ENCODE results near the gene TPO.

The TPO gene

DNA sequence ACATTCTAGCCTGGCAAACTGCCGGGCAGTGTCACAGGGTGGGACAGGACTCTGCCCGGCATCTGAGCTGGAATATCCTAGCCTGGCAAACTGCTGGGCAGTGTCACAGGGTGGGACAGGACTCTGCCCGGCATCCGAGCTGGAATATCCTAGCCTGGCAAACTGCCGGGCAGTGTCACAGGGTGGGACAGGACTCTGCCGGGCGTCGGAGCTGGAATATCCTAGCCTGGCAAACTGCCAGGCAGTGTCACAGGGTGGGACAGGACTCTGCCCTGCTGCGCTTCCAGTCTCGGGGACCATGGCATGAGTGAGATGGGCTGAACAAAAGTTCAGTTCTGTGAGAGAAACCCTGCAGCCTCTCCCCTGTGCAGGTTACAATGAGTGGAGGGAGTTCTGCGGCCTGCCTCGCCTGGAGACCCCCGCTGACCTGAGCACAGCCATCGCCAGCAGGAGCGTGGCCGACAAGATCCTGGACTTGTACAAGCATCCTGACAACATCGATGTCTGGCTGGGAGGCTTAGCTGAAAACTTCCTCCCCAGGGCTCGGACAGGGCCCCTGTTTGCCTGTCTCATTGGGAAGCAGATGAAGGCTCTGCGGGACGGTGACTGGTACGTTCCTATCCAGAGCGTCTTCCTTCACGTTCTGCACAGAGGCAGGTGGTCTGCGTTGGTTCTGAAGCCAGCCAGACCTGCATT lies 80.3 kb downstream of the TPO start:
- DNase-seq = no peak
- Histone ChIP-seq H3K27me3 (no peaks in the 10 kb centered on the region), H3K9me3 (no peaks in the 10 kb centered on the region), H3K36me3 (no peaks in the 10 kb centered on the region), H3K4me1 (no peaks in the 10 kb centered on the region), H3K4me3 (ENCODE audit: low read depth, low read length) (no peak overlapping the region)
- TF ChIP-seq, protein P1, sequence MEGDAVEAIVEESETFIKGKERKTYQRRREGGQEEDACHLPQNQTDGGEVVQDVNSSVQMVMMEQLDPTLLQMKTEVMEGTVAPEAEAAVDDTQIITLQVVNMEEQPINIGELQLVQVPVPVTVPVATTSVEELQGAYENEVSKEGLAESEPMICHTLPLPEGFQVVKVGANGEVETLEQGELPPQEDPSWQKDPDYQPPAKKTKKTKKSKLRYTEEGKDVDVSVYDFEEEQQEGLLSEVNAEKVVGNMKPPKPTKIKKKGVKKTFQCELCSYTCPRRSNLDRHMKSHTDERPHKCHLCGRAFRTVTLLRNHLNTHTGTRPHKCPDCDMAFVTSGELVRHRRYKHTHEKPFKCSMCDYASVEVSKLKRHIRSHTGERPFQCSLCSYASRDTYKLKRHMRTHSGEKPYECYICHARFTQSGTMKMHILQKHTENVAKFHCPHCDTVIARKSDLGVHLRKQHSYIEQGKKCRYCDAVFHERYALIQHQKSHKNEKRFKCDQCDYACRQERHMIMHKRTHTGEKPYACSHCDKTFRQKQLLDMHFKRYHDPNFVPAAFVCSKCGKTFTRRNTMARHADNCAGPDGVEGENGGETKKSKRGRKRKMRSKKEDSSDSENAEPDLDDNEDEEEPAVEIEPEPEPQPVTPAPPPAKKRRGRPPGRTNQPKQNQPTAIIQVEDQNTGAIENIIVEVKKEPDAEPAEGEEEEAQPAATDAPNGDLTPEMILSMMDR (IDR thresholded peaks at IDR 0.05; ENCODE audit: low read depth, low read length) = no peak

DNA sequence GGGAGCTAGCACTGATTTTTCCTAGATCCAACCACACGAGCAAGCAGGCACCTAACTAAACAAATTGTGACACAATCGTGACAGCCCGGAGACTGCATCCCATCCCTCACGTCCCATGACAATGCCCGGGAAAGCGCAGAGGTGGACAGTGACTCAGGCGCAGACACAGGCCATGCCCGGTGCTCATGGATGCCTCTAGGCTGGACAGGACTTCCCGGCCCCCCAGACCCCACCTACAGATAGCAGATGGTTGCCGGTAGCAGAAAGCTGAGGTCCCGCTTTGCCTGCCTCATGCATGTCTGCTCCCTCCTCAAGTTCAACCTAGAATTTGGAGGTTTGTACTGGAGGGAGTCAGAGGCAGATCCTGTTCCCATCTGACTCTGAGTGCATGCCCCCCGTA lies 81.0 kb downstream of the TPO start:
- no peaks in the 10 kb centered on the region for H3K9me3 ChIP-seq
- no peak overlapping the region for H3K4me3 ChIP-seq (ENCODE audit: low read depth, low read length)
- no peak for DNase-seq
- H3K4me1 ChIP-seq = no peaks in the 10 kb centered on the region
- no peaks in the 10 kb centered on the region for H3K27me3 ChIP-seq
- TF ChIP-seq, protein P1 (IDR thresholded peaks at IDR 0.05; ENCODE audit: low read depth, low read length) = no peak
- H3K36me3 ChIP-seq = no peaks in the 10 kb centered on the region

DNA sequence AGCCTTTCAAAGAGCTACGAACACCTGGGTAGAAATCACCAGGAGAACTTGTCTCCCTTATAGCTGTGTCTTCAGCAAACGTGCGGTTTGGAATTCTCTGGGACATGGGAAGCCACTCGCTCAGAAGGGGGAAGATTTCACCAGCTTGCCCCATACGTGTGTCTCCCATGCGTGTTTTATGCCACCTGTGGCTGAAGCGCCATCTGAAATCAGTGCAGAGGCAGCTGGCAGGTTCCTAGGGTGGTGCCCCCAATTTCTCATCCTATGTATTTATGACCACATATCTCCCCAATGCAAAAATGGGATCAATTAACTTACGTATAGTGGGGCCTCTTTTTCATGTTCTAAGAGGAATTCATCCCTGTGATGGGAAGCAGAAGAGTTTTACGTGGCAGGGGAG lies 81.6 kb downstream of the TPO start:
- DNase-seq = no peak
- no peak overlapping the region for H3K4me3 ChIP-seq (ENCODE audit: low read depth, low read length)
- H3K4me1 ChIP-seq = no peaks in the 10 kb centered on the region
- TF ChIP-seq, protein P1 (IDR thresholded peaks at IDR 0.05; ENCODE audit: low read depth, low read length) = no peak
- H3K36me3 ChIP-seq = no peaks in the 10 kb centered on the region
- no peaks in the 10 kb centered on the region for H3K27me3 ChIP-seq
- H3K9me3 ChIP-seq = no peaks in the 10 kb centered on the region

DNA sequence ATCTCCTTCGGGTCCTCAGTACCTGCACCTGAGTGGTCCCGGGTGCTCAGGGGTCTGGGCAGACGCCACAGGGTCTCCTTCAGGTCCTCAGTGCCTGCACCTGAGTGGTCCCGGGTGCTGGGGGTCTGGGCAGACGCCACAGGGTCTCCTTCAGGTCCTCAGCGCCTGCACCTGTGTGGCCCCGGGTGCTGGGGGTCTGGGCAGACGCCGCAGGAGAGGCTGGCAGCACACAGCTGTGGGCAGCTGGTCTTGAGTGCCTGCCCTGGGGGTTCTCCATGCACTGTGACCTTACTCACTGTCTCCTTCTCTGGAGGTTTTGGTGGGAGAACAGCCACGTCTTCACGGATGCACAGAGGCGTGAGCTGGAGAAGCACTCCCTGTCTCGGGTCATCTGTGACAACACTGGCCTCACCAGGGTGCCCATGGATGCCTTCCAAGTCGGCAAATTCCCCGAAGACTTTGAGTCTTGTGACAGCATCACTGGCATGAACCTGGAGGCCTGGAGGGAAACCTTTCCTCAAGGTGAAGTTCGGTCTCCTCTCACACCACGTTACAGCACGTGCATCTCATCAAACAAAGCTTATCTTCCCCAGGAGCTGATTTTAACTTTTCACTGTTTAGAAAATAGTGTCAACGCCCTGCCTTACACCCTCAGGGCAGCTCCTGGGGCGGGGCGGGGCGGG lies 82.6 kb downstream of the TPO start:
- no peaks in the 10 kb centered on the region for H3K36me3 ChIP-seq
- DNase-seq = no peak
- no peaks in the 10 kb centered on the region for H3K9me3 ChIP-seq
- no peaks in the 10 kb centered on the region for H3K27me3 ChIP-seq
- TF ChIP-seq, protein P1 (IDR thresholded peaks at IDR 0.05; ENCODE audit: low read depth, low read length) = no peak
- H3K4me3 ChIP-seq (ENCODE audit: low read depth, low read length) = no peak overlapping the region
- no peaks in the 10 kb centered on the region for H3K4me1 ChIP-seq

DNA sequence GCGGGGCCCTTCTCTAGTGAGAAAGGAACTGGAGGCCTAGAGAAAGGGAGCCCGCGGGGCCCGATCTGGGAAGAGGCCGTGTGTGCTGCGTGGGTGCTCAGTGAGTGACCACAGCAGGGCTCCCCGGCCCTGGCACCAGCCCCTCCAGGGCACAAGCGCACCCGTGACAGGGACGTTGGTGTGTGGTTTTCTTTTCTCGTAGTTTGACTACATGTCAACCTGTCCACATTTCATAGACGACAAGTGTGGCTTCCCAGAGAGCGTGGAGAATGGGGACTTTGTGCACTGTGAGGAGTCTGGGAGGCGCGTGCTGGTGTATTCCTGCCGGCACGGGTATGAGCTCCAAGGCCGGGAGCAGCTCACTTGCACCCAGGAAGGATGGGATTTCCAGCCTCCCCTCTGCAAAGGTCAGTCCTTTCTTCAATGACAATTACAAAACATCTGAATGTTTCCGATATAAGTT lies 83.1 kb downstream of the TPO start:
- Histone ChIP-seq H3K4me1 (no peaks in the 10 kb centered on the region), H3K4me3 (ENCODE audit: low read depth, low read length) (no peak overlapping the region), H3K27me3 (no peaks in the 10 kb centered on the region), H3K9me3 (no peaks in the 10 kb centered on the region), H3K36me3 (no peaks in the 10 kb centered on the region)
- no peak for DNase-seq
- TF ChIP-seq, protein P1 (IDR thresholded peaks at IDR 0.05; ENCODE audit: low read depth, low read length) = no peak

DNA sequence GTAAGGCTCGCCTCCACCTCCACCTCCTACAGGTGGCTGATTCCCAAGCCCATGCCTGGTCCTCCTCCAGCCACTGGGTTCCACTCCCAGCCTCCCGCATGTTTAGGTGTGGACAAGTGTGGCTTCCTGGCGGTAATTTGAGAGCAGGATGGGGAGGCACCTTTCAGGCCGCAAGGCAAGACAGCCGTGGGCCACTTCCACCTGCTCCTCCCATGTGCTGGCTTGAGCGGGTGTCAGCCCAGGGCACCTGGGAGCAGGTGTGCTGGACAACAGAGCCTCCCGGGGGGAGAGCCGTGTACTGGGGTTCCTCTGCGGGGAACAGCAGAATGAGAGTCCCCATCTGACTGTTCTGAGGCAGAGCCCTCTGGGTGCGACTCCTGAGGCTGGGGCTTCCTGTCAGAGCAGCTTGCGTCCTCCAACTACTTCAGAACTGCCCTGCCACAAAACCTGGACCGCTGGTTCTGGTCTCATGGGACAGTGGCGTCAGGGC lies 83.9 kb downstream of the TPO start:
- H3K4me3 ChIP-seq (ENCODE audit: low read depth, low read length) = no peak overlapping the region
- H3K27me3 ChIP-seq = no peaks in the 10 kb centered on the region
- no peak for DNase-seq
- H3K4me1 ChIP-seq = no peaks in the 10 kb centered on the region
- TF ChIP-seq, protein P1 (IDR thresholded peaks at IDR 0.05; ENCODE audit: low read depth, low read length) = no peak
- H3K9me3 ChIP-seq = no peaks in the 10 kb centered on the region
- H3K36me3 ChIP-seq = no peaks in the 10 kb centered on the region
